ENCODE data around the gene GALNT4.
A peak's percentile ranks its signal among the peaks of the same experiment; 100 is the strongest.

GALNT4 gene

GRCh38 chr12:89537389-89537788, 12.8 kb upstream of the GALNT4 start:
- no peak for DNase-seq (ENCODE audit: low read depth in 2 of 2, low spot score in 1 of 2)

GRCh38 chr12:89529738-89530137, 5.1 kb upstream of the GALNT4 start:
- DNase-seq (ENCODE audit: low read depth in 2 of 2, low spot score in 1 of 2), result no peak

- DNase-seq (ENCODE audit: low read depth in 2 of 2, low spot score in 1 of 2), result no peak
Observed at GRCh38 chr12:89528434-89528833, 3.8 kb upstream of the GALNT4 start.

- DNase-seq (ENCODE audit: low read depth in 2 of 2, low spot score in 1 of 2), result peak; percentile 28 to 35
Observed at GRCh38 chr12:89525824-89526770, 1.5 kb upstream of the GALNT4 start, which contains the start of gene POC1B. Gene POC1B, minus strand, starts transcription at chr12:89526047. Its CDS starts 152 bp downstream, at chr12:89525895.

- peak in 1 of 2 donors; percentile 5 for DNase-seq (ENCODE audit: low read depth in 2 of 2, low spot score in 1 of 2)
Observed at GRCh38 chr12:89525305-89525823, 768 bp upstream of the GALNT4 start.

GRCh38 chr12:89523843-89524540, 604 bp downstream of the GALNT4 start:
- DNase-seq (ENCODE audit: low read depth in 2 of 2, low spot score in 1 of 2), result no peak

GRCh38 chr12:89523393-89523792, 1.2 kb downstream of the GALNT4 start:
- DNase-seq (ENCODE audit: low read depth in 2 of 2, low spot score in 1 of 2), result no peak

GRCh38 chr12:89521364-89522223, 3.0 kb downstream of the GALNT4 start:
- no peak for DNase-seq (ENCODE audit: low read depth in 2 of 2, low spot score in 1 of 2)

- DNase-seq (ENCODE audit: low read depth in 2 of 2, low spot score in 1 of 2), result no peak
Observed at GRCh38 chr12:89517720-89518119, 6.9 kb downstream of the GALNT4 start.

- DNase-seq (ENCODE audit: low read depth in 2 of 2, low spot score in 1 of 2), result no peak
Observed at GRCh38 chr12:89516633-89517032, 8.0 kb downstream of the GALNT4 start.

- no peak for DNase-seq (ENCODE audit: low read depth in 2 of 2, low spot score in 1 of 2)
Observed at GRCh38 chr12:89514751-89515150, 9.8 kb downstream of the GALNT4 start.

- no peak for DNase-seq (ENCODE audit: low read depth in 2 of 2, low spot score in 1 of 2)
Observed at GRCh38 chr12:89513544-89513943, 11.1 kb downstream of the GALNT4 start.

- no peak for DNase-seq (ENCODE audit: low read depth in 2 of 2, low spot score in 1 of 2)
Observed at GRCh38 chr12:89507015-89507824, 17.4 kb downstream of the GALNT4 start.

- no peak for DNase-seq (ENCODE audit: low read depth in 2 of 2, low spot score in 1 of 2)
Observed at GRCh38 chr12:89506050-89506449, 18.5 kb downstream of the GALNT4 start.

GRCh38 chr12:89504560-89505346, 19.8 kb downstream of the GALNT4 start:
- no peak for DNase-seq (ENCODE audit: low read depth in 2 of 2, low spot score in 1 of 2)

- DNase-seq (ENCODE audit: low read depth in 2 of 2, low spot score in 1 of 2), result no peak
Observed at GRCh38 chr12:89501793-89502192, 22.8 kb downstream of the GALNT4 start.

GRCh38 chr12:89499857-89500256, 24.7 kb downstream of the GALNT4 start:
- DNase-seq (ENCODE audit: low read depth in 2 of 2, low spot score in 1 of 2), result no peak

GRCh38 chr12:89497467-89497866, 27.1 kb downstream of the GALNT4 start:
- DNase-seq (ENCODE audit: low read depth in 2 of 2, low spot score in 1 of 2), result no peak

GRCh38 chr12:89497005-89497404, 27.6 kb downstream of the GALNT4 start:
- DNase-seq (ENCODE audit: low read depth in 2 of 2, low spot score in 1 of 2), result no peak
